HL-60 (cell line): ENCODE data around the gene CCDC38.
A peak's percentile ranks its signal among the peaks of the same experiment; 100 is the strongest.

Experiments
- CTCF ChIP-seq: IDR thresholded peaks from one replicate; pipeline ENCODE4 v1.5.1; 2011; ENCODE audit warnings: low read length, control low read depth, inconsistent platforms; ENCODE audit not compliant: insufficient read depth
- GABPA ChIP-seq: IDR thresholded peaks from 2 replicates; pipeline ENCODE4 v1.6.1; 2012; ENCODE audit warnings: low read depth
- POLR2AphosphoS5 ChIP-seq: IDR thresholded peaks from 2 replicates; pipeline ENCODE4 v1.6.1; 2012; ENCODE audit warnings: low read depth
- REST ChIP-seq: IDR thresholded peaks from 2 replicates; pipeline ENCODE4 v1.6.1; 2012; ENCODE audit warnings: low read depth; ENCODE audit not compliant: insufficient replicate concordance
- SPI1 ChIP-seq: IDR thresholded peaks from 2 replicates; pipeline ENCODE4 v1.6.1; 2012; ENCODE audit warnings: low read depth, mild to moderate bottlenecking, borderline replicate concordance

GRCh38 chr12:95942524-95943329 is at the start of gene CCDC38:
- TF ChIP-seq CTCF (no peak), POLR2AphosphoS5 (peak; percentile 67; the same call in 1 of the 2 replicates), REST (peak; percentile 39), GABPA (peak; percentile 93), SPI1 (no peak)
